ENCODE data around the gene TMC8.

Gene TMC8

DNA sequence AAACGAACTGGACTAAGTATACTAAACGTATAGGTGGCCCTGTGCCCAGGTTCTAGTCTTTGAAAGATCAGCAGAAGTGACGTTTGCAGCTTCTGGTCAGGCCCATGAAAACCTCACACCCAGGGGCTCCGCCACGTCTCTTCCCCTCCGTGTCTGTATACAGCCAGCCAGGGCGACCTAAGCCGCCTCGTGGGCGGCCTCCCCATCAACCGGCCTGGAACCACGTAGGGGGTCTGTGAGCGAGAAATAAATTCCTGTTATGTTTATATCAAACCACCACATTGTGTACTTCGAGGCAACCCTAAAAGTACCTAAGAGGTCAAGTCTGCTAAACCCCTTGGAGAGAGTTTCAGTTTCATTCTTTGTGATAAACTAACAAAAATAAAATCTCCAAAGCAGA, 49.5 kb downstream of the TMC8 start:
- no peaks in the 10 kb centered on the region for H3K27me3 ChIP-seq (ENCODE audit: low read depth, low read length)
- peaks cover 21% of the 10 kb centered on the region for H3K4me1 ChIP-seq (ENCODE audit: low read length)
- no peak overlapping the region for H3K4me3 ChIP-seq (ENCODE audit: low read length)
- TF ChIP-seq, protein P1, sequence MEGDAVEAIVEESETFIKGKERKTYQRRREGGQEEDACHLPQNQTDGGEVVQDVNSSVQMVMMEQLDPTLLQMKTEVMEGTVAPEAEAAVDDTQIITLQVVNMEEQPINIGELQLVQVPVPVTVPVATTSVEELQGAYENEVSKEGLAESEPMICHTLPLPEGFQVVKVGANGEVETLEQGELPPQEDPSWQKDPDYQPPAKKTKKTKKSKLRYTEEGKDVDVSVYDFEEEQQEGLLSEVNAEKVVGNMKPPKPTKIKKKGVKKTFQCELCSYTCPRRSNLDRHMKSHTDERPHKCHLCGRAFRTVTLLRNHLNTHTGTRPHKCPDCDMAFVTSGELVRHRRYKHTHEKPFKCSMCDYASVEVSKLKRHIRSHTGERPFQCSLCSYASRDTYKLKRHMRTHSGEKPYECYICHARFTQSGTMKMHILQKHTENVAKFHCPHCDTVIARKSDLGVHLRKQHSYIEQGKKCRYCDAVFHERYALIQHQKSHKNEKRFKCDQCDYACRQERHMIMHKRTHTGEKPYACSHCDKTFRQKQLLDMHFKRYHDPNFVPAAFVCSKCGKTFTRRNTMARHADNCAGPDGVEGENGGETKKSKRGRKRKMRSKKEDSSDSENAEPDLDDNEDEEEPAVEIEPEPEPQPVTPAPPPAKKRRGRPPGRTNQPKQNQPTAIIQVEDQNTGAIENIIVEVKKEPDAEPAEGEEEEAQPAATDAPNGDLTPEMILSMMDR (IDR thresholded peaks at IDR 0.05; ENCODE audit: low read depth, low read length) = no peak
- no peak for TF ChIP-seq EZH2phosphoT487 (IDR thresholded peaks at IDR 0.05; ENCODE audit: low read depth)
- H3K79me2 ChIP-seq (ENCODE audit: low read length) = 0 out of 2 replicates have a peak, but pooled peaks cover 3% of the 10 kb centered on the region
- H4K20me1 ChIP-seq (ENCODE audit: insufficient read depth, low read length) = 0 out of 2 replicates have a peak, but pooled peaks cover 4% of the 10 kb centered on the region
- H3K27ac ChIP-seq (ENCODE audit: low read length) = no peak overlapping the region
- no peak overlapping the region for H2AFZ ChIP-seq (ENCODE audit: low read depth, low read length)
- no peak overlapping the region for H3K4me2 ChIP-seq (ENCODE audit: low read length)
- no peaks in the 10 kb centered on the region for H3K9me3 ChIP-seq (ENCODE audit: insufficient read depth, low read length)
- H3K36me3 ChIP-seq (replicated peaks; ENCODE audit: low read depth, low read length) = peaks cover 66% of the 10 kb centered on the region
- no peak overlapping the region for H3K9ac ChIP-seq (ENCODE audit: low read length)

DNA sequence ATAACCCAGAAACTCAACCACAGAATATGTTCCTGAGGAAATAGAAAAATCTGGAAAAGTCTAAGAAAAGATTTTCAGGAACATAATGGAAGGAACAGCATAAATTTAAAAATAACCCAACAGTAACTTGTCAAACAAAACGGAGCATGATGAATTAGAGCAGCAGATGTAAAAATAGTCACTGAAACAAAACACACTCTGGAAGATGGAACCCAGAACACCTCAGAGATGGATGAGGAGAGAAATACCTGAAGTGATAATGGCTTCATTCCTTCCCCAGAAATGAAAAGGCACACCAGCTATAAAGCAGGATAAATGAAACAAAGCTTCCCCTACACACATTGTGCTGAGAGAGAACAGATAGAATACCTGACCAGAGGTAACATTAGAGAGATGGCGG, 49.9 kb downstream of the TMC8 start:
- Histone ChIP-seq H3K4me3 (ENCODE audit: low read length) (no peak overlapping the region), H3K79me2 (ENCODE audit: low read length) (0 out of 2 replicates have a peak, but pooled peaks cover 5% of the 10 kb centered on the region), H2AFZ (ENCODE audit: low read depth, low read length) (no peak overlapping the region), H3K27ac (ENCODE audit: low read length) (no peak overlapping the region), H3K9ac (ENCODE audit: low read length) (no peak overlapping the region), H3K4me1 (ENCODE audit: low read length) (peaks cover 18% of the 10 kb centered on the region), H4K20me1 (ENCODE audit: insufficient read depth, low read length) (0 out of 2 replicates have a peak, but pooled peaks cover 6% of the 10 kb centered on the region), H3K9me3 (ENCODE audit: insufficient read depth, low read length) (no peaks in the 10 kb centered on the region), H3K4me2 (ENCODE audit: low read length) (no peak overlapping the region), H3K36me3 (replicated peaks; ENCODE audit: low read depth, low read length) (peaks cover 64% of the 10 kb centered on the region), H3K27me3 (ENCODE audit: low read depth, low read length) (no peaks in the 10 kb centered on the region)
- TF ChIP-seq EZH2phosphoT487 (IDR thresholded peaks at IDR 0.05; ENCODE audit: low read depth) = no peak
- TF ChIP-seq, protein P1 (IDR thresholded peaks at IDR 0.05; ENCODE audit: low read depth, low read length) = no peak

DNA sequence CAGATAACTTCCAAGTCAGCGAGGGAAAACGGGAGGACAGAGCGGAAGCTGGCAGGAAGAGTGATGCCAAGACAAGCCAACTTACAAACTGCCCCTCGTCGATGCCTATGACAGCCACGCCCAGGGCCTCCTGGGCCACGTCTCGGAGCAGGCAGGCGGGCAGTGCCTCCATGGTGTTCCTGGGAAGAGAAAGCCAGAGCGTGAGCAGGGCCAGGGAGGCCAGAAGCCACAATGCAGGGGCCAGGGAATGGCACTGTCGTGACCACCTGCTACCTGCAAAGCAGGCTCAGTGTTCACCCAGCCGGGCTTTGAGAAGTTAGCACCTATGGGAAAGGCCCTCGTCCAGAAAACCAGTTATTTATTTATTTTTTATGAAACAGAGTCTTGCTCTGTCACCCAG, 51.9 kb downstream of the TMC8 start:
- H3K4me2 ChIP-seq (ENCODE audit: low read length) = no peak overlapping the region
- peaks cover 50% of the 10 kb centered on the region for H3K36me3 ChIP-seq (replicated peaks; ENCODE audit: low read depth, low read length)
- H3K79me2 ChIP-seq (ENCODE audit: low read length) = peaks cover 18% of the 10 kb centered on the region
- 0 out of 2 replicates have a peak, but pooled peaks cover 6% of the 10 kb centered on the region for H4K20me1 ChIP-seq (ENCODE audit: insufficient read depth, low read length)
- H3K4me1 ChIP-seq (ENCODE audit: low read length) = peaks cover 10% of the 10 kb centered on the region
- H3K4me3 ChIP-seq (ENCODE audit: low read length) = no peak overlapping the region
- no peaks in the 10 kb centered on the region for H3K27me3 ChIP-seq (ENCODE audit: low read depth, low read length)
- H3K27ac ChIP-seq (ENCODE audit: low read length) = no peak overlapping the region
- no peaks in the 10 kb centered on the region for H3K9me3 ChIP-seq (ENCODE audit: insufficient read depth, low read length)
- no peak overlapping the region for H3K9ac ChIP-seq (ENCODE audit: low read length)
- no peak overlapping the region for H2AFZ ChIP-seq (ENCODE audit: low read depth, low read length)
- TF ChIP-seq EZH2phosphoT487 (IDR thresholded peaks at IDR 0.05; ENCODE audit: low read depth) = no peak
- TF ChIP-seq, protein P1 (IDR thresholded peaks at IDR 0.05; ENCODE audit: low read depth, low read length) = no peak

DNA sequence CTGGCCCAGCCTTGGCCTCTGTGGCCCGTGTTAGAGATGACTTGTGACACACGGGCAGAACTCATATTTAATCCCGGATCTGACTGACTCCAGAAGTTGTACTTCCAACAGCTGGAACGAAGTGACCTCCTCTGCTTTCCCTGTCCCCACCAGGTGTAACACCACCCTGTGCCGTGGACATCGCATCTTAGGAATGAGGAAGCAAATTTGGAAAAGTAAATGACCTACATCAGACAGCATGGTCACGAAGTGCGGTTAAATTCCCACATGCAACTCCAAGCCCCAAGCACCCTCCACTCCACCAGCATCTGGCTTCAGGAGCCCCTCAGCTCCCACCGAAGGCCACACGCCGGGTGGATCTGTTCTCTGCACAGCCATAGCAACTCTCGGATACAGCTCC, 53.3 kb downstream of the TMC8 start:
- Histone ChIP-seq H3K27ac (ENCODE audit: low read length) (no peak overlapping the region), H3K9me3 (ENCODE audit: insufficient read depth, low read length) (no peaks in the 10 kb centered on the region), H3K27me3 (ENCODE audit: low read depth, low read length) (no peaks in the 10 kb centered on the region), H3K79me2 (ENCODE audit: low read length) (peaks cover 32% of the 10 kb centered on the region), H3K36me3 (replicated peaks; ENCODE audit: low read depth, low read length) (peaks cover 40% of the 10 kb centered on the region), H3K4me3 (ENCODE audit: low read length) (no peak overlapping the region), H3K4me1 (ENCODE audit: low read length) (peaks cover 16% of the 10 kb centered on the region), H2AFZ (ENCODE audit: low read depth, low read length) (no peak overlapping the region), H3K9ac (ENCODE audit: low read length) (no peak overlapping the region), H4K20me1 (ENCODE audit: insufficient read depth, low read length) (0 out of 2 replicates have a peak, but pooled peaks cover 6% of the 10 kb centered on the region), H3K4me2 (ENCODE audit: low read length) (no peak overlapping the region)
- TF ChIP-seq, protein P1 (IDR thresholded peaks at IDR 0.05; ENCODE audit: low read depth, low read length) = no peak
- TF ChIP-seq EZH2phosphoT487 (IDR thresholded peaks at IDR 0.05; ENCODE audit: low read depth) = no peak

Measured in OCI-LY3 (cell line).